ENCODE results near the gene EIF2AK2. TPM values are rescaled to one million over a fixed set of nuclear protein-coding genes. Genes with fewer than 3 reads are reported as not detected.

The EIF2AK2 gene
- total RNA-seq, 1 donor from 2014 or later = 23.8 TPM

DNA sequence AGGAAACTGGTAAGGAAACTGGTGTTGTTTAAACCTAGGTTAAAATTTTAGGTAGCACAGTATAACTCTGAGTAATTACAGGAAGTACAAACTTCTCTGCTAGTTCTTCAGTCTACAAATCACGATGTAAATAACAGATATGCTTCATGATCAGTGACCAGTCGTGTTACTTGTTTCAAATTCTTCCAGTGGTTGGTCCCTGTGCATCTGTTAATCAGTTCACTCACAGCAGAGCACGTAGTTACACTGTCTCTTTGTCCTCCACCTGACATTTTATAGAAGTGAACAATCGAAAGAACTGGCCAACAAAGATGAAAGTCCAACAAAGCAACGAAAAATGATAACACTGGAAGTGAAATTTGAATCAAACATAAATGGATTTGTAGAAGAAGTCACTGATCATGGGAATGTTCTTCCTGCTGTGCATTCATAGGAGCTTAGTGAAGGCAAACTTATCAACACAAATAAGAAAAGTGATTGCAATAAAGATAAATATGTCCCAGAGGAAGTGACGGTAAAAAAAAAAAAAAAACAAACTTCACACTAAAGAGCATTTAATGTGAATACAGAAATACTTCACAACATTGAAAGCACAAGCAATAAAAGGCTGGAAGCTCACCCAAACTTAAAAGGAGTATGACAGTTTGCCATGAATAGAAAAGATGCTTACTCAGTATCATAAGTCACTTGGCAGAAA lies 7.0 kb downstream of the EIF2AK2 start:
- no peak overlapping the region for H3K27ac ChIP-seq (replicated peaks)
- H3K4me1 ChIP-seq = peaks cover 14% of the 10 kb centered on the region
- TF ChIP-seq, protein P1, sequence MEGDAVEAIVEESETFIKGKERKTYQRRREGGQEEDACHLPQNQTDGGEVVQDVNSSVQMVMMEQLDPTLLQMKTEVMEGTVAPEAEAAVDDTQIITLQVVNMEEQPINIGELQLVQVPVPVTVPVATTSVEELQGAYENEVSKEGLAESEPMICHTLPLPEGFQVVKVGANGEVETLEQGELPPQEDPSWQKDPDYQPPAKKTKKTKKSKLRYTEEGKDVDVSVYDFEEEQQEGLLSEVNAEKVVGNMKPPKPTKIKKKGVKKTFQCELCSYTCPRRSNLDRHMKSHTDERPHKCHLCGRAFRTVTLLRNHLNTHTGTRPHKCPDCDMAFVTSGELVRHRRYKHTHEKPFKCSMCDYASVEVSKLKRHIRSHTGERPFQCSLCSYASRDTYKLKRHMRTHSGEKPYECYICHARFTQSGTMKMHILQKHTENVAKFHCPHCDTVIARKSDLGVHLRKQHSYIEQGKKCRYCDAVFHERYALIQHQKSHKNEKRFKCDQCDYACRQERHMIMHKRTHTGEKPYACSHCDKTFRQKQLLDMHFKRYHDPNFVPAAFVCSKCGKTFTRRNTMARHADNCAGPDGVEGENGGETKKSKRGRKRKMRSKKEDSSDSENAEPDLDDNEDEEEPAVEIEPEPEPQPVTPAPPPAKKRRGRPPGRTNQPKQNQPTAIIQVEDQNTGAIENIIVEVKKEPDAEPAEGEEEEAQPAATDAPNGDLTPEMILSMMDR (IDR thresholded peaks at IDR 0.05; ENCODE audit: borderline replicate concordance) = no peak
- no peak overlapping the region for H3K4me3 ChIP-seq
- intact Hi-C loops (cut with micrococcal nuclease) = no loop called here
- DNase-seq = no peak
- H3K9me3 ChIP-seq (replicated peaks) = no peaks in the 10 kb centered on the region
- peaks cover 48% of the 10 kb centered on the region for H3K36me3 ChIP-seq
- no peaks in the 10 kb centered on the region for H3K27me3 ChIP-seq (ENCODE audit: low read depth)

DNA sequence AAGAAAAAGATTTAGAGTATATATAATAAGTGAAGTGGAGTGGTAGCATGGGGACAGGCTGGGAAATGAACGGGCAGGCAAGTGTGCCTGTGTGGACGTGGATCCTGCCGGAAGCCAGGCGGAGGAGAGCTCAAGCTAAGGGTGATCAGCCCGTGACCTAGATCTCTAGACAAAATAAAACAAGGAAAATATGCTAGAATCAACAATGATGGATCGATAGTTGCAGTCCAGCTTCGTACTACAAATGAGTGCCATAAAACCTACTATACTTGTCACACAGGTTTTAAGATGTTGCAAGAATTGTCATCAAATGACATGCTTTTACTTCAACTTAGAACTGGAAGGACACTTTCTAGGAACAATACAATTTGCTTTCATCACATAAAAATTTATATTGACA lies 8.5 kb downstream of the EIF2AK2 start:
- TF ChIP-seq, protein P1 (IDR thresholded peaks at IDR 0.05; ENCODE audit: borderline replicate concordance) = no peak
- DNase-seq = no peak
- Histone ChIP-seq H3K9me3 (replicated peaks) (no peaks in the 10 kb centered on the region), H3K36me3 (peaks cover 62% of the 10 kb centered on the region), H3K27ac (replicated peaks) (no peak overlapping the region), H3K27me3 (ENCODE audit: low read depth) (no peaks in the 10 kb centered on the region), H3K4me1 (peaks cover 14% of the 10 kb centered on the region), H3K4me3 (no peak overlapping the region)
- intact Hi-C loops (cut with micrococcal nuclease) = no loop called here

DNA sequence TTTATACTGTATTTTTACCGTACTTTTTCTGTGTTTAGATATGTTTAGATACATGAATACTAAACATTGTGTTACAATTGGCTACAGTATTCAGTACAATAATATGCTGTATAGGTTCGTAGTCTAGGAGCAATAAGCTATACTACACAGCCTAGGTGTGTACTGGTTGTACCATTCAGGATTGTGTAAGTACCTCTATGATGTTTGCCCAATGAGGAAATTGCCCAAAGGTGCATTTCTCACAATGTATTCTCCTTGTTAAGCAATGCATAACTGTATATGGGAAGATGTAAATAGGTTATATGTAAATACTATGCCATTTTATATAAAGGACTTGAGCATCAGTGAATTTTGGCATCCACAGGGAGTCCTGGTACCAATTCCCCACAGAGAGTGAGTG lies 10.7 kb downstream of the EIF2AK2 start:
- intact Hi-C loops (cut with micrococcal nuclease) = no loop called here
- no peak for DNase-seq
- H3K9me3 ChIP-seq (replicated peaks) = no peaks in the 10 kb centered on the region
- TF ChIP-seq, protein P1 (IDR thresholded peaks at IDR 0.05; ENCODE audit: borderline replicate concordance) = no peak
- no peak overlapping the region for H3K27ac ChIP-seq (replicated peaks)
- H3K27me3 ChIP-seq (ENCODE audit: low read depth) = no peaks in the 10 kb centered on the region
- H3K4me1 ChIP-seq = peaks cover 14% of the 10 kb centered on the region
- H3K36me3 ChIP-seq = peaks cover 76% of the 10 kb centered on the region
- no peak overlapping the region for H3K4me3 ChIP-seq

DNA sequence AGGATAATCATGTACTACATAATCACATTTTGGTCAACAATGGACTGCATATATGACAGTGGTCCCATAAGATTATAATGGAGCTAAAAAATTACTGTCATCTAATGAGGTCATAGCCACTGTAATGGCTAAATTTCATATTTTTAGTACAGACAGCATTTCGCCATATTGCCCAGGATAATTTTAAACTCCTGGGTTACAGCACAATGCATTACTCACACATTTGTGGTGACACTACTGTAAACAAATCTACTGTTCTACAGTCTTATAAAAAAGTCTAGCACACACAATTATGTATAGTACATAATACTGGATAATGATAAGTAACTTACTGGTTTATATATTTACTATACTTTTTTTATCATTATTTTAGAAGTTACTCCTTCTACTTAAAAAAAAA lies 12.8 kb downstream of the EIF2AK2 start:
- peaks cover 96% of the 10 kb centered on the region for H3K36me3 ChIP-seq
- no peaks in the 10 kb centered on the region for H3K27me3 ChIP-seq (ENCODE audit: low read depth)
- intact Hi-C loops (cut with micrococcal nuclease) = no loop called here

DNA sequence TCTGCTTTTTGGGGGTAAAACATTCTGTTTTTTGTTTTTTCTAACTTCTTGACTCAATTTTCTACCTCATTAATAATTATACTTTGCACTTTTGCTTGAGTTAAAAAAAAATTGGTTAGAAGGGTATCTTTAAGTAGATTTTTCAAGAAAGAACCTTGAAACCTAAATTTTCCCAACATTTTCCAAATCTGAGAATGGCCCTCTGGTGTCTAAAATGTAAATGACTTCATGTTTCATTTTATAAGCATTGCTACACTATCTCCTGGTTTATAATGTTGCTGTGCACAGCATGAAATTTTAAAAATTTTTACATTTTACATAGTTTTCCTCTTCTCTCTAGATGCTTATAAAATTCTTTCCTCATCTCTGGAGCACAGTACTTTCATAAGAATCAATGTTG lies 14.2 kb downstream of the EIF2AK2 start:
- intact Hi-C loops (cut with micrococcal nuclease) = no loop called here
- Histone ChIP-seq H3K27ac (replicated peaks) (no peak overlapping the region), H3K4me1 (no peaks in the 10 kb centered on the region), H3K36me3 (peaks cover 96% of the 10 kb centered on the region), H3K27me3 (ENCODE audit: low read depth) (no peaks in the 10 kb centered on the region), H3K4me3 (no peak overlapping the region), H3K9me3 (replicated peaks) (no peaks in the 10 kb centered on the region)
- no peak for DNase-seq
- TF ChIP-seq, protein P1 (IDR thresholded peaks at IDR 0.05; ENCODE audit: borderline replicate concordance) = no peak

More for the DNA sequence above, 12.8 kb downstream of the EIF2AK2 start:
- TF ChIP-seq, protein P1 (IDR thresholded peaks at IDR 0.05; ENCODE audit: borderline replicate concordance) = no peak
- no peaks in the 10 kb centered on the region for H3K9me3 ChIP-seq (replicated peaks)
- DNase-seq = no peak
- H3K27ac ChIP-seq (replicated peaks) = no peak overlapping the region
- H3K4me3 ChIP-seq = no peak overlapping the region
- no peaks in the 10 kb centered on the region for H3K4me1 ChIP-seq
